IPS-NIHi11 (cell line): ENCODE data around the gene ZBTB8B.

Experiments used
- DNase-seq: peaks from one replicate; pipeline ENCODE4 v3.0.0; 2012; ENCODE audit warnings: mixed read lengths, low spot score

The ZBTB8B gene

GRCh38 chr1:32508761-32509160 is 43.9 kb downstream of the ZBTB8B start:
- DNase-seq = no peak

GRCh38 chr1:32509939-32510338 is 45.1 kb downstream of the ZBTB8B start:
- no peak for DNase-seq
